GM19467 (cell line): ENCODE measurements around the gene YBX1.
"Not testable (repeated sequence)": the region's sequence is repeated elsewhere in the genome, so short reads cannot be mapped to it uniquely, and the experiment has no call there.

ENCODE experiments used
- ATAC-seq: cut with Tn5 transposase; IDR thresholded peaks from one replicate; pipeline ENCODE4 v1.9.1; 2021; ENCODE audit warnings: mild to moderate bottlenecking, moderate library complexity; ENCODE audit not compliant: unreplicated experiment

Gene YBX1

GRCh38 chr1:42746436-42747105, 64.4 kb downstream of the YBX1 start:
- no peak for ATAC-seq

DNA sequence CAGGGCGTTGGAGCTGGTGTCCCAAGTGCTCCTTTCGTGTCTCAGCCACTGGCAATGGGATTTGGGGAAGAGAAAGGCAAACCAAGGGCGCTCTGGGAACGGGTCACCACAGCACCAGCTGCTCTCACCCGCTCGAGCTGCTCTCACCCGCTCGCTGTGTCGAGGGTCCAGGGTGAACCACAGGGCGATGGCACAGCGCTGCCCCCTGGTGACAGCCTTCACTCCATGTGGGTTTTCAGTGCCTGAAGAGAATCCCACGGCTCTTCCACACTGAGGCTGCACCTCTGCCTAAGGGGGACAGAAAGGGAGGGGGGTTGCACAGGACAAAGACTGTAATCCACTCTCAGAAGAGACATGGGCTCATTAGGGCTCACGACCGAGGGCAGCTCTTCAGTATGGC, 64.9 kb downstream of the YBX1 start:
- no peak for ATAC-seq

DNA sequence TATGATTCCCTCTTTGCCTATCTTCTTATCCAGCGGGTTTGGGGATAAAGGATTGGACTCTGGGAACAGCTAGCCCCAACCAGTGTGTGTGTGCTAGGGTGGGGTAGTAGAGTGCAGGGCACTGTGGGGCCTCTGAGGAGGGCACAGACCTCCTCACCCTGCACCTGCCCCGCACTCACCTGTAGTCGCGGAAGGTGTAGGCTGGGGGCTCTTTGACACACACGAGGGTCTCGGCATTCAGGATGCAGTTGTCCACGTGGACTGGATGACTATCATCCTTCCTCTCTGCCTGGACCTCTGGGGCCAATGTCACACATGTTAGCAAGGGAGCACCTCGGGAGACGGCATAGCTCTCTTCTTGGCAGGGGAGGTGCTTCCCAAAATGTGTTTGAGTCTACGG, 65.8 kb downstream of the YBX1 start:
- ATAC-seq = no peak

DNA sequence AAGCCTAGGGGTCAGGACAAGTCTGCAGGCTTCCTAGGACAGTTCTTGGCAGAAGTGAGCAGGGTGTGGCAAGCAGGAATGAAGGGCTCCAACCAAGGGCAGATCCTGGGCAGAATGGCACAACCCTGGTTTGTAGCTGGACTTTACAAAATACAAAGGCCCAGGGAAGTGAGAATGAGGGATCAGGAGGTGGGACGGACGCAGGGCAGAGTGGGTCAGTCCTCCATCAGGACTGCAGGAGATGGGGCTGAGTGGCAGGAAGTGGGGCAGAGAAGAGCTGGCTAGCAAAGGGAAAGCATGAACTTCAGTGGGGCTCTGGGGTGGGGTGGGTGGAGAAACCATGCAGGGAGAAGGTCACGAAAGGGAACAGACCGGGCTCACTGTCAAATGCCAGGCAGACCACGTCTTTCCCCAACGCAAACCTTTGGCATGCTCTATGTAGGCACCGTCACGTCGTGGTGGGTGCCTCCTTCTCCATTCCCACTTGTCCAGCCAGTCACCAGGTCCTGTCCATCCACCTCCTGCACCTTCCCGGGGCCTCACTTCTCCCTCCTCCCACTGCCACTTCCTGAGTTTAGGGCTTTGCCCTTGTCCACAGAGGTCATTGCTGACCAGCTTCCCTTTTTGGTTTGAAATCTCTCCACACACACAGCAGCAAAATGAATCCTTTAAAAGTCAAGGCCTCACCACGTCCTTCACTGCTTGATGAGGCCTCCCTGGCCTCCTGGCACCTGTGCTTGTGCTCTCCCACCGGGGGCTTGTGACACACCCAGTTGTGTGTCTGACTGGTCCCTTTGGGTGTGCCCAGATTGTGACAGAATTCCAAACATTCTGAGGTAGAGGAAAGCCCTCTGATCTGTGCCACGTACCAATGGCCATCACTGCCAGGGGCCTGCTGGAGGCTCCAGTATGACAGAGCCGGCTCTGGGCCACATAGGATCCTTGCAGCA, 66.5 kb downstream of the YBX1 start:
- no peak for ATAC-seq

DNA sequence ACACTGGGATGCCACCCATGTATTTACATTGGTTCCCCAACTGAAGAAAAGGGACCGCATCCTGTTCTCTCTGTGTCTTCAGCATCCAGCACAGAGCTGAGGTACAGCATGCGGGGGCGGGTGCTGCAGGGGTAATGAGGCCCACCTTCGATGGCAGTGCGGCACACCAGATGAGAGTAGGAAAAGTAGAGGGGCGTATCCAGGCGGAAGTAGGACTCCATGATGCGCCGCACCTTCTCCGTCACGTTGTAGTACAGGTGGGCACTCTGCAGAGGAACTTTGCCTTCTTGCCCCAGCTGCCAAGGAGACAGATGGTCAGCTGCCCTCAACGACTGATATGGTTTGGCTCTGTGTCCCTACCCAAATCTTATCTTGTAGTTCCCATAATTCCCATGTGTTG, 67.8 kb downstream of the YBX1 start:
- no peak for ATAC-seq

DNA sequence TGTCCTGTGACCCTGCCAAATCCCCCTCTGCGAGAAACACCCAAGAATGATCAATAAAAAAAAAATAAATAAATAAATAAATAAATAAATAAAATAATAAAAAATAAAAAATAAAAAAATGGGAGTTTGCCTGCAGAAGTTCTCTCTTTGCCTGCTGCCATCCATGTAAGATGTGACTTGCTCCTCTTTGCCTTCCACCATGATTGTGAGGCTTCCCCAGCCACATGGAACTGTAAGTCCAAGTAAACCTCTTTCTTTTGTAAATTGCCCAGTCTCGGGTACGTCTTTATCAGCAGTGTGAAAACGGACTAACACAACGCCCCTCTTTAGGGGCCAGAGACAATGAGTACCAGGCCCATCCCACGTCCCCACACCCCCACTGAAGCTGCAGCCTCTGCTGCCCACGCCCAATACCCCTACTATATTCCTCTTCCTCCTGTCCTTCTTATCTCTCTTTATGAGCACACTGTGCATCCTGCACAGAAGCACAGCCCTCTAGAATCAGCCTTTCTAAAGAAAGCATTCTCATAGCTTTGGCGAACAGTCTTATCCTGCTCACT, 69.4 kb downstream of the YBX1 start:
- ATAC-seq = not testable (repeated sequence)

DNA sequence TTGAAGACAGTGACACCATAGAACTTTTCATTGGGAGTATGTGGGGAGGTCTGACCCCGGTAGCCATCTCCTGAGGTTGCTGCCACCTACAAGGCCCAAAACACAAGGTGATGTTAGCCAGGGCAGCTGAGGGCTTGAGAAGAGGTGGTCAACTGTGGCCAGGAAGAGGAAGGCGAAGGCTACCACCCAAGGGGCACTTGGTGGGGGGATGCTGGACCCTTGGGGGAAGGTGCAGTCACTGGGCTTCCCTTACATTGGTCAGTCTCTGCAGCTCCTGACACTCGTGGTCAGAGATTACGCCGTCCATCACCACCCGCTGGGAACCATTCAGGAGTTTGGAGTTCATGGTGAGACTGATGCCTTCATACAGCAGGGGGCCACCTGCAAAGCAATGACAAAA, 70.1 kb downstream of the YBX1 start:
- no peak for ATAC-seq

- no peak for ATAC-seq
Observed at GRCh38 chr1:42753070-42753469, 70.9 kb downstream of the YBX1 start.
